MCF 10A (cell line): Measurements from ENCODE around the gene CACNB2. TPM values are rescaled to one million over a fixed set of nuclear protein-coding genes. Genes with fewer than 3 reads are reported as not detected.

Experiments used
- BruUV-seq: library from RNA; stranded (reverse); fragments of 400-500 nt; replicated peaks from 2 replicates; lab custom pipeline; 2021; lab: Mats Ljungman, UMichigan
- CTCF ChIA-PET: fragments of 300-600 bp; sonication (Branson Sonifier 250); formaldehyde crosslinking; extraction: SDS; loops from one replicate; lab custom pipeline; 2021; ENCODE audit warnings: antibody characterized with exemption, inconsistent platforms; lab: Yijun Ruan, JAX
- POLR2A ChIA-PET: fragments of 300-600, 350-650 bp; sonication (Branson Sonifier 250); formaldehyde crosslinking; extraction: SDS; loops from one replicate; lab custom pipeline; 2020; ENCODE audit warnings: antibody characterized with exemption, inconsistent platforms; lab: Yijun Ruan, JAX
- DNase-seq: peaks from one replicate; pipeline ENCODE4 v3.0.0-alpha.2; 2018; ENCODE audit not compliant: unreplicated experiment
- H3K27ac Mint-ChIP-seq: one replicate; pipeline ENCODE4 v1.8.0; 2022; ENCODE audit warnings: mild to moderate bottlenecking, low read depth, mixed read lengths; ENCODE audit not compliant: unreplicated experiment
- H3K27me3 Mint-ChIP-seq: one replicate; pipeline ENCODE4 v1.8.0; 2022; ENCODE audit warnings: mixed read lengths; ENCODE audit not compliant: insufficient read depth, unreplicated experiment
- H3K36me3 Mint-ChIP-seq: one replicate; pipeline ENCODE4 v1.8.0; 2022; ENCODE audit warnings: mild to moderate bottlenecking, moderate library complexity, mixed read lengths; ENCODE audit not compliant: insufficient read depth, unreplicated experiment
- H3K4me1 Mint-ChIP-seq: one replicate; pipeline ENCODE4 v1.8.0; 2022; ENCODE audit warnings: mixed read lengths; ENCODE audit not compliant: insufficient read depth, unreplicated experiment
- H3K4me3 Mint-ChIP-seq: one replicate; pipeline ENCODE4 v1.8.0; 2022; ENCODE audit warnings: mild to moderate bottlenecking, moderate library complexity, mixed read lengths; ENCODE audit not compliant: unreplicated experiment
- H3K9me3 Mint-ChIP-seq: one replicate; pipeline ENCODE4 v1.8.0; 2022; ENCODE audit warnings: mixed read lengths; ENCODE audit not compliant: unreplicated experiment
- CTCF ChIP-seq: fragments of 200-600 bp; IDR thresholded peaks from one replicate; pipeline ENCODE4 v1.8.0; 2022; ENCODE audit warnings: antibody characterized with exemption, mild to moderate bottlenecking; ENCODE audit not compliant: unreplicated experiment
- intact Hi-C: fragments of 100-400 bp; cut with micrococcal nuclease; formaldehyde crosslinking; loops from 2 replicates; pipeline ENCODE4 v1.14.1; 2022
- total RNA-seq: library from RNA; stranded (reverse); gene quantifications from 2 replicates; pipeline ENCODE4 v1.2.3, GENCODE V29; 2022

Gene CACNB2
- total RNA-seq, 1 experiment from 2014 or later, result 3.3 TPM

DNA sequence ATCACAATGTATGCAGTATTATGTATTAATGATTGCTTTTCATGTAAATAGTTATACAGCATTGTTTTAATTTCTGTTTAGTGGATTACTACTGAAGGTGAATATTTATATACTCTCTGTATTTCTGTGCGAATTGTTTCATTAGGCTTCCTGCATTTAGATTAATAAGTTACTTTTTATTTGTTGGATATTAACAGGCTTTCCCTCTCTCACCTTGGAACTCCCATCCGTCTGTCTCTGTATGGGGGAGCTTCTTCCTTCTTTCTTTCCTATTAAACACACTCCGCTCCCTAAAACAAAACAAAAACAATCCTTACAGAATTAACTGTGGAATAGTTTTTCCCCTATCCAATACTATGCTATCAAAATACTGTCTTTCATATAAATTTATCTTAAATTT is 205.1 kb downstream of the CACNB2 start:
- no peaks in the 10 kb centered on the region for H3K36me3 Mint-ChIP-seq
- POLR2A ChIA-PET, result no interaction called here
- intact Hi-C loops, result no loop called here
- CTCF ChIA-PET, result no interaction called here
- no peaks in the 10 kb centered on the region for H3K9me3 Mint-ChIP-seq
- no peak overlapping the region for H3K4me3 Mint-ChIP-seq
- no peak for DNase-seq
- BruUV-seq, result no TSS peak
- H3K27ac Mint-ChIP-seq, result no peak overlapping the region
- H3K4me1 Mint-ChIP-seq, result no peaks in the 10 kb centered on the region
- H3K27me3 Mint-ChIP-seq, result no peaks in the 10 kb centered on the region
- no peak for TF ChIP-seq CTCF

DNA sequence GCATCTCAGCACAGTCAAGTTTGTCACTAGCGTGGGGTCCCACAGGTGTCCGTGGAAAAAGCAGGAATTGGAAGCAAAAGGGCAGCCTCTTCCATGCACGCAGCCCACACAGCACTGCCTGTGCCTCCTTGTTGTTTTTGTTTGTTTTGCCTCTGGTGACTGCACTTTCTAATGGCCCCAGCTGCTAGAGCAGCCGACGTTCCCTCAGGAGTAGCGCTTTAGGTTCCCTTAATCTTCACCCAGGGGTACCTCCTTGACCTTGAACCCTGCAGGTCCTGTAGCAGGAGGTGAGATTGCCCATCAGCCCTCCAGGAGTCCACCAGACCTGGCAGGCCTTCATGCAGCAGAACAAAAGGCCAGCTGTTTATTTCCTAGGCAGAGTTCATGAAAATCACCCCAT is 210.1 kb downstream of the CACNB2 start:
- ChIA-PET POLR2A (no interaction called here), CTCF (no interaction called here)
- BruUV-seq, result no TSS peak
- no peak for DNase-seq
- Mint-ChIP-seq H3K27ac (no peak overlapping the region), H3K4me3 (no peak overlapping the region), H3K27me3 (no peaks in the 10 kb centered on the region), H3K9me3 (no peaks in the 10 kb centered on the region), H3K4me1 (no peaks in the 10 kb centered on the region), H3K36me3 (no peaks in the 10 kb centered on the region)
- no peak for TF ChIP-seq CTCF
- intact Hi-C loops, result no loop called here

- no peaks in the 10 kb centered on the region for H3K36me3 Mint-ChIP-seq
- BruUV-seq, result no TSS peak
- no peaks in the 10 kb centered on the region for H3K9me3 Mint-ChIP-seq
- ChIA-PET POLR2A (no interaction called here), CTCF (no interaction called here)
- no peak overlapping the region for H3K27ac Mint-ChIP-seq
- intact Hi-C loops, result no loop called here
- H3K4me3 Mint-ChIP-seq, result no peak overlapping the region
- H3K4me1 Mint-ChIP-seq, result no peaks in the 10 kb centered on the region
- H3K27me3 Mint-ChIP-seq, result no peaks in the 10 kb centered on the region
- no peak for DNase-seq
- no peak for TF ChIP-seq CTCF
Observed at GRCh38 chr10:18351421-18351820, 211.2 kb downstream of the CACNB2 start.

- no TSS peak for BruUV-seq
- Mint-ChIP-seq H3K36me3 (no peaks in the 10 kb centered on the region), H3K27me3 (no peaks in the 10 kb centered on the region), H3K4me1 (no peaks in the 10 kb centered on the region), H3K27ac (no peak overlapping the region), H3K4me3 (no peak overlapping the region), H3K9me3 (no peaks in the 10 kb centered on the region)
- CTCF ChIA-PET, result no interaction called here
- no peak for DNase-seq
- TF ChIP-seq CTCF, result no peak
- POLR2A ChIA-PET, result no interaction called here
- intact Hi-C loops, result no loop called here
Observed at GRCh38 chr10:18352175-18352574, 212.0 kb downstream of the CACNB2 start.
